ENCODE measurements around the gene ENPP6. TPM values are rescaled to one million over a fixed set of nuclear protein-coding genes. Genes with fewer than 3 reads are reported as not detected.

Gene ENPP6
- total and polyA plus RNA-seq, 8 donors: 0.05 to 1.5 (median 0.24) TPM; not detected in 3

DNA sequence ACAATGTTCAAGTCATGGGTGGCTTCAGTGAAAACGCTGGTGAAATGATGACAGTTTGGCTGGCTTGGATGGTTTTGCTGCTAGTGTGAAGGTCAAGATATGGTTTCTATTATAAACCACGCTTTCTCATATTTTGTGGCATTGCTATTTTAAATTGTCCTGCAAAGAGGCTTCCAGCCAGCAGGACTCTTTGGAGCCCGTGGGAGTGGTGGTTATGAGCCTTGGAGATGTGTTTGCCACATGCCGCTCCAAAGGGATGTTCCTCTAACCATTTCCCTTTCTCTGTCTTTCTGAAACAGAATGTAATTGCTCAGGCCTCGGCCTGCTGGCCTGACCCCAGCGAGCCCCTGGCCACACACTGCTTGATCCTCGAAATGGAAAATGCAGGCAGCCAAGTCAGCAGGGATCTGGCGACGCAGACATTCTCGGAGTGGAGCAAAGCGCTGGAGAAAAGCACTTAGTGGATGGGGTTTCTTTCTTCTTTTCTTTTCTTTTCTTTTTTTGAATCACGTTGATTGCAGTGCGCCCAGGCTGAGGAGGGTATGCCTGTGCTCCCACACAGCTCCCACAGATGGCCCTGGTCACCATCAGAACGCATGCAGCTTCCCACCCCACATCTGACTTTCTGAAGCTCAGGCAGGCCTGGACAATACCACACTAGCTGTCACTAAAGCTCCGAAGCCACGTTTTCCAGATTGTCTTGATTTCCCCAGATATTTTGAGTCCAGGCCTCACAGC lies 114.0 kb downstream of the ENPP6 start:
- Histone ChIP-seq H3K36me3 (no peaks in the 10 kb centered on the region), H3K9me3 (no peaks in the 10 kb centered on the region), H3K4me1 (peaks cover 20 to 28% (median 28%) of the 10 kb centered on the region in 3 donors), H3K4me3 (no peak overlapping the region), H3K27ac (peak overlapping the region; percentile 4 to 76 (median 50)), H3K27me3 (no peaks in the 10 kb centered on the region)
- TF ChIP-seq, protein P1, sequence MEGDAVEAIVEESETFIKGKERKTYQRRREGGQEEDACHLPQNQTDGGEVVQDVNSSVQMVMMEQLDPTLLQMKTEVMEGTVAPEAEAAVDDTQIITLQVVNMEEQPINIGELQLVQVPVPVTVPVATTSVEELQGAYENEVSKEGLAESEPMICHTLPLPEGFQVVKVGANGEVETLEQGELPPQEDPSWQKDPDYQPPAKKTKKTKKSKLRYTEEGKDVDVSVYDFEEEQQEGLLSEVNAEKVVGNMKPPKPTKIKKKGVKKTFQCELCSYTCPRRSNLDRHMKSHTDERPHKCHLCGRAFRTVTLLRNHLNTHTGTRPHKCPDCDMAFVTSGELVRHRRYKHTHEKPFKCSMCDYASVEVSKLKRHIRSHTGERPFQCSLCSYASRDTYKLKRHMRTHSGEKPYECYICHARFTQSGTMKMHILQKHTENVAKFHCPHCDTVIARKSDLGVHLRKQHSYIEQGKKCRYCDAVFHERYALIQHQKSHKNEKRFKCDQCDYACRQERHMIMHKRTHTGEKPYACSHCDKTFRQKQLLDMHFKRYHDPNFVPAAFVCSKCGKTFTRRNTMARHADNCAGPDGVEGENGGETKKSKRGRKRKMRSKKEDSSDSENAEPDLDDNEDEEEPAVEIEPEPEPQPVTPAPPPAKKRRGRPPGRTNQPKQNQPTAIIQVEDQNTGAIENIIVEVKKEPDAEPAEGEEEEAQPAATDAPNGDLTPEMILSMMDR (IDR thresholded peaks at IDR 0.05): no peak
- ATAC-seq (no peak), FAIRE-seq (no peak), DNase-seq (no peak)
- intact Hi-C loops (cut with DNase I): loop anchor here in 1 of 3 donors (5.0 kb wide), 1 partner anchor 261 kb away; no protein-coding TSS in a partner anchor
- WGBS, 2 donors: 76 to 82% methylated on average over 16 of the region's 16 CpGs

DNA sequence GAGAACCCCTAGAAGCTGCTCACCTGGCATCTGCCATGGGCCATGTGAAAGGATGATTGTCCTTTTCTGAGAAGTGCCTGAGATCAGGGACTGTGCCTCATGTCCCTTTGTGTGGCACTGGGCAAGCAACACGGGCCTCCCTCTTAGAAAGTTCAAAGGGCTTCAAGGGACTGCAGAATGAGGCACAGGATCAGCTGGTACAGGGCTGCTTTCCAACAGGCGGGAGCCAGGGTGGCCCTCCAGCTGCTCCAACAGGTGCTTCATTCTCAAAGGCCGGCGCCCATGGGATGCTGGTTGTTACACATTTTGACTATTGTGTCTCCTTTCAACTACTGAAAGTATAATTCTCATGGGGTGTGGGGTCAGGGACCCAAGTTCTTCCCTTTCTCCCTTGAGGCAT lies 114.7 kb downstream of the ENPP6 start:
- WGBS, 2 donors: 35 to 38% methylated on average over 4 of the region's 4 CpGs
- FAIRE-seq: no peak
- peak; percentile 60 to 73 (median 69) for ATAC-seq
- intact Hi-C loops (cut with DNase I): loop anchor here in 1 of 3 donors (5.0 kb wide), 1 partner anchor 261 kb away; no protein-coding TSS in a partner anchor
- DNase-seq: peak; percentile 63 to 83 (median 77)
- H3K27ac ChIP-seq: peak overlapping the region in 1 of 4 donors; percentile 76
- TF ChIP-seq, protein P1 (IDR thresholded peaks at IDR 0.05): no peak
- no peaks in the 10 kb centered on the region for H3K36me3 ChIP-seq
- no peaks in the 10 kb centered on the region for H3K27me3 ChIP-seq
- H3K9me3 ChIP-seq: no peaks in the 10 kb centered on the region
- peaks cover 20 to 28% (median 28%) of the 10 kb centered on the region in 3 donors for H3K4me1 ChIP-seq
- no peak overlapping the region for H3K4me3 ChIP-seq

DNA sequence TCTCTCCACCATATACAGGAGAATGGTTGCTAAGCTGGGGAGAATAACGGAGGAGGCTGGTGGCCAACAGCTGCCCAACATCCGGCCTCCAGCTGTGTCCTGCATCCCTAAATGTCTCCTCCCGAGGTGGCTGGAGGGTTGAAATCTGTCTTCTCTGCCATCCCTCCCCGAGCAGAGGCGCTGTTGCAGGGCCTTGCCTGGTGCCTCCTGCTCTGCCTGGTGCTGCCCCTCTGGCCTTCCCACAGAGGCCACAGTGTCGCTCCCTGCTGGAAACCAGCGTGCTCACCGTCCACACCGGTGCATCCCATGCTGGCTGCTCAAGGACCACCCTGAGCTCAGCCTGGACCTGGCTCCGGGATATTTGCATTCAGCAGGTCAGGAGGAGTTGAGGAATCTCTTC lies 115.2 kb downstream of the ENPP6 start:
- Histone ChIP-seq H3K9me3 (no peaks in the 10 kb centered on the region), H3K4me3 (no peak overlapping the region), H3K36me3 (no peaks in the 10 kb centered on the region), H3K27me3 (no peaks in the 10 kb centered on the region), H3K27ac (no peak overlapping the region), H3K4me1 (peaks cover 20 to 28% (median 28%) of the 10 kb centered on the region in 3 donors)
- FAIRE-seq (no peak), ATAC-seq (no peak), DNase-seq (no peak)
- intact Hi-C loops (cut with DNase I): loop anchor here in 1 of 3 donors (5.0 kb wide), 1 partner anchor 260 kb away; no protein-coding TSS in a partner anchor
- 92 to 95% methylated on average over 10 of the region's 10 CpGs for WGBS, 2 donors
- TF ChIP-seq, protein P1 (IDR thresholded peaks at IDR 0.05): no peak

DNA sequence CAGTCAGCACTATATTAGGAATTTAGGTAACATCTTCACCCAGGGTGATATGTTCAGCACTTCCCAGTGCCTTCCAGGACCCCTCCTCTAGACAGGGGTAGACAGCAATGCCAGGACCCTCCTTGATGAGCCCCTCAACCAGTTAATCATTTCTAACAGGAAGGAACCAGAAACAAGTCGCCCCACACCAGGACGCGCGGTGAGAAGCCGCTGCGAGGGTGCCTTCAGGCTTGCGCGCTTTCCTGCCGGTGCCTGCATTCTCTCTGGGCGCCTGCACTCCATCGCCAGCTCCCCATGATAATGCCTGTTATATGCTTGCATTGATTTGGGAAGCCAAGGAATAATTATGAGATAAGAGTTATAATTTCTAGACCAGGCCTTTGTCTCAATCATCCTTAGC lies 116.0 kb downstream of the ENPP6 start:
- no peak overlapping the region for H3K27ac ChIP-seq
- TF ChIP-seq, protein P1 (IDR thresholded peaks at IDR 0.05): no peak
- H3K9me3 ChIP-seq: no peaks in the 10 kb centered on the region
- H3K4me1 ChIP-seq: peaks cover 20 to 28% (median 28%) of the 10 kb centered on the region in 3 donors
- H3K27me3 ChIP-seq: no peaks in the 10 kb centered on the region
- H3K4me3 ChIP-seq: no peak overlapping the region
- ATAC-seq (no peak), DNase-seq (no peak), FAIRE-seq (no peak)
- no peaks in the 10 kb centered on the region for H3K36me3 ChIP-seq
- intact Hi-C loops (cut with DNase I): loop anchor here in 1 of 3 donors (5.0 kb wide), 1 partner anchor 259 kb away; no protein-coding TSS in a partner anchor
- 90 to 96% methylated on average over 11 of the region's 11 CpGs for WGBS, 2 donors
